NB4 (cell line): ENCODE data around the gene KSR2.

Experiments used
- DNase-seq: peaks from one replicate; pipeline ENCODE4 v3.0.0; 2010; ENCODE audit warnings: low read depth
- H3K4me3 ChIP-seq: one replicate; pipeline ENCODE4 v1.5.1; 2011; ENCODE audit warnings: mild to moderate bottlenecking, low read depth, low read length, moderate library complexity
- MYC ChIP-seq: IDR thresholded peaks from 2 replicates; pipeline ENCODE4 v1.6.1; 2011; ENCODE audit warnings: low read depth, low read length
- POLR2A ChIP-seq: IDR thresholded peaks from 2 replicates; pipeline ENCODE4 v1.6.1; 2011; ENCODE audit warnings: mild to moderate bottlenecking; ENCODE audit not compliant: insufficient read length; ENCODE audit errors: extremely low read depth
- TF ChIP-seq, protein P1 (sequence below): IDR thresholded peaks from one replicate; pipeline ENCODE4 v1.5.1; 2012; ENCODE audit warnings: low read depth, low read length
- TF ChIP-seq, protein P2 (sequence below): IDR thresholded peaks from 2 replicates; pipeline ENCODE4 v1.6.1; 2011; ENCODE audit warnings: low read depth, low read length

Gene KSR2

DNA sequence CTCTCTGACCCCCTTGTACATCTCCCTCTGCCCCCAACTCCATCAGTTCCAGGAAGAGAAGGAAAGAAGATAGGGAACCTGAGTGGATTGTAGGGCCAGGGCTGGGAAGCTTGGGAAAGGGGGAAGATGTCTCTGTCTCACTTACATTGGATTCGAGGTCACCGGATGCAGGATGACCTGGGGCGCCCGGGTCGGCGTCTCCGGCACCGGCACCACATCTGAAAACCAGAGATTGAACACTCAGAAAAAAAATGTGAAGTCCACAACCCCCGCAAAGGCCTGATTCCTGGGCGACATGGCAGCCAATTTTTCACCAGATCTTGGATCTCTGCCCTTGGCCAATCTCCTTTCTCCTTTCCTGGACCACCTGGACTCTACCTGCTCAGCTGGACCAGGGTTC lies 438.0 kb downstream of the KSR2 start:
- DNase-seq: no peak
- TF ChIP-seq MYC: no peak
- no peak for TF ChIP-seq POLR2A
- TF ChIP-seq, protein P1, sequence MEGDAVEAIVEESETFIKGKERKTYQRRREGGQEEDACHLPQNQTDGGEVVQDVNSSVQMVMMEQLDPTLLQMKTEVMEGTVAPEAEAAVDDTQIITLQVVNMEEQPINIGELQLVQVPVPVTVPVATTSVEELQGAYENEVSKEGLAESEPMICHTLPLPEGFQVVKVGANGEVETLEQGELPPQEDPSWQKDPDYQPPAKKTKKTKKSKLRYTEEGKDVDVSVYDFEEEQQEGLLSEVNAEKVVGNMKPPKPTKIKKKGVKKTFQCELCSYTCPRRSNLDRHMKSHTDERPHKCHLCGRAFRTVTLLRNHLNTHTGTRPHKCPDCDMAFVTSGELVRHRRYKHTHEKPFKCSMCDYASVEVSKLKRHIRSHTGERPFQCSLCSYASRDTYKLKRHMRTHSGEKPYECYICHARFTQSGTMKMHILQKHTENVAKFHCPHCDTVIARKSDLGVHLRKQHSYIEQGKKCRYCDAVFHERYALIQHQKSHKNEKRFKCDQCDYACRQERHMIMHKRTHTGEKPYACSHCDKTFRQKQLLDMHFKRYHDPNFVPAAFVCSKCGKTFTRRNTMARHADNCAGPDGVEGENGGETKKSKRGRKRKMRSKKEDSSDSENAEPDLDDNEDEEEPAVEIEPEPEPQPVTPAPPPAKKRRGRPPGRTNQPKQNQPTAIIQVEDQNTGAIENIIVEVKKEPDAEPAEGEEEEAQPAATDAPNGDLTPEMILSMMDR: no peak
- TF ChIP-seq, protein P2, sequence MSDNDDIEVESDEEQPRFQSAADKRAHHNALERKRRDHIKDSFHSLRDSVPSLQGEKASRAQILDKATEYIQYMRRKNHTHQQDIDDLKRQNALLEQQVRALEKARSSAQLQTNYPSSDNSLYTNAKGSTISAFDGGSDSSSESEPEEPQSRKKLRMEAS: no peak
- H3K4me3 ChIP-seq: no peak overlapping the region

DNA sequence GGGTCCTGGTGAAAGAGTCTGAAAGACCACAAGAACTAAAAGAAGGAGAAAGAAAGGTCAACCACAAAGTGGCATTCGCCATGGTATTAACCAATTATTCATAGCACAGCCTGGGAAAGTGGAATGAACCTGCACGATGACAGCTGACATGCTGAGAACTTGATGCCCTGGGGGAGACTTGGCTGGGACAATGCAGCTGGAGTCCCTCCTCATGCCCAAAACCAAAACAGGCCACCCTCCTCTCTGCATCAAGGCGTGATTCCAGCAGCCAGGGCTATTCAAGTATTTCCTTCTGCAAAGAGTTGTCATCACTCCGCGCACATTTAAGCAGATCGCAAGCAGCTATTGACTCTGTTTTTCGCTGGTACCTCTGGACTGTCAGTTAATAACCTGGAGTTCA lies 440.3 kb downstream of the KSR2 start:
- no peak overlapping the region for H3K4me3 ChIP-seq
- TF ChIP-seq, protein P2: no peak
- TF ChIP-seq MYC: no peak
- no peak for DNase-seq

DNA sequence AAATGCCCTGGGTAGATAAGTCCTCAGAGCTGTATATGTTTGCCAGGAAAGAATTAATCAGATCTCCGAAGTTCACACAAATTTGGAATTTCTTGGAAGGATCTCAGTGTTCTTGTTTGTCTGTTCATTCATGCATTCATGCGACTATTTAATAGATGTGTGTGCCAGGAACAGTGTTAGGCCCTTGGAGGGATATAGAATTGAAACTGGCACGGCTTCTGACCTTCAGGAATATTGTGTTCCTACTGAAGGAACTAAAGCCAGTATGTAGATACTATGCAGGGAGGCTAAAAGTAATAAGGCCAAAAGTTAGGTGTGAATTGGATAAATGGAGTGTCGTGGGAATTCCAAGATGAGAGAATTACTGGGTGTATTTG lies 441.3 kb downstream of the KSR2 start:
- no peak for DNase-seq
- TF ChIP-seq, protein P2: no peak
- TF ChIP-seq POLR2A: no peak
- TF ChIP-seq, protein P1: no peak
- no peak for TF ChIP-seq MYC

DNA sequence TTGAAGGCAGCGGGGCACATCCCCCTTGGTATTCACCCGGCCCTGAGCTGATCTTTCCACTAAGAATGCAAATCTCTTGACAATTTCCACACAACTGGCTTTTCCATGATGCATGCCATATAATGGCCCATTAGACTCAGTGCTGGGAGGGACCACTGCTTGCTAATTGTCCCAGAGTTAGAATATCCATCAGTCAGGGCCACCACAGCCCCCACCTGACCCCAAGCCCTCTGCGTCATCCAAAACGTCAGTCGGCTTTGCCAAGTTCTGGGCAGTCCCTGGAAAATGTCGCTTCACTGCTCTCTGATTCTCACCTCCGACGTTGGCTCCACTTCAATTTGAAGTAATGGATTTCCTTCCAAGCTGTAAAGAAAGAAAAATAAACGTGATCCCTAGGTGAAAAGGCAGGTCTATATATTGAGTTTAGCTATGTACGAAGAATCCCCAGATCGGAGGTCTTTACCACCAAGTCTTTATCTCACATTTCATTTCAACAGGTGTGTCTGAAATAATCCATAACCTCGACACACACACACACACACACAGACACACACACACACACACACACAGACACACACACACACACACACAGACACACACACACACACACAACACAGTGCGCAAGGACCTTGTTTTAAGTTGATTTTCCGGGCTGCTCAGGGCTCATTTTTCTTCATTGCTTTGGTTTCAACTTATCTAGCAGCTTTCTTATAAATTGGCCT lies 441.9 kb downstream of the KSR2 start:
- no peak for TF ChIP-seq MYC
- TF ChIP-seq, protein P1: no peak
- DNase-seq: no peak
- no peak overlapping the region for H3K4me3 ChIP-seq

More for the DNA sequence above, 441.3 kb downstream of the KSR2 start:
- H3K4me3 ChIP-seq: no peak overlapping the region

DNA sequence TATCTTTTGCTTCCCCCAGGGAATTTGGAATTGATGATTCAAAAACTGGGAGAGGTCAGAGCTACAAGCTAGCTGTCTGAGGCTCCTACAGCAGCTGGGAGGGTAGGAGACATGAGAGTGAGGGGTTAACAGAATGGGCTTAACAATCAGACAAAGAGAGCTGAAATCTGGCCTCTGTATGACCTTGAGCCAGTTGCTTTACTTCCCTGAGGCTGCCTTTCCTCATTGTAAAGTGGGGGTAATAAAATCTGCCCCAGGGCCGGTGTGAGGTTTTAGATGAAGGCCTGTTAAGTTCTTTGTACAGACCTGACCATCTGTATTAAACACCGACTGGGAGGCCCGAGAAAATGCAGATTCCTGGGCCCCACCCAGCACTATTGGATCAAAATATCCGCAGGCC lies 443.0 kb downstream of the KSR2 start:
- TF ChIP-seq POLR2A (no peak), MYC (no peak)
- TF ChIP-seq, protein P1: no peak
- no peak overlapping the region for H3K4me3 ChIP-seq
- no peak for DNase-seq

DNA sequence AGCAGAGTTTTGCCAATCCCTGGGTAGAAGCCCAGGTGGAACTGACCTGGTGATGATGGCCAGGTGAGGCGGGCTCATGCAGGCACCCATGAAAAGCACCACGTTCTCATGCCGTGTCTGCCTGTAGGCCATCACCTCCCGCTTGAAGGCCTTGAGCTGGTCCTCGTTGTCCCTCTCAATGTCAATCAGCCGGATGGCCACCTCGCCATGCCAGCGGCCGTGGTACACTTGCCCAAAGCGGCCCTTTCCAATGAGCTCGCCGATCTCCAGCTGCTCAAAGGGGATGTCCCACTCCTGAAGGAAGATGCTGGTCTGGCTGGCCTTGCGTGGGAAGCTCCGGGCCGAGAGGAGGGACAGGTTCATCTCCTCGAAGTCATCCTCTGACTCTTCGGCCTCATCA lies 444.0 kb downstream of the KSR2 start:
- no peak for DNase-seq
- H3K4me3 ChIP-seq: no peak overlapping the region
- TF ChIP-seq, protein P1: no peak
- TF ChIP-seq, protein P2: no peak
- TF ChIP-seq POLR2A (no peak), MYC (no peak)
